Astrocyte of the spinal cord (primary cell): ENCODE measurements around the gene ABCE1.

Experiments used
- DNase-seq: peaks from one replicate; pipeline ENCODE4 v3.0.0; 2011; ENCODE audit warnings: low read depth, low spot score
- H3K4me3 ChIP-seq: 2 replicates; pipeline ENCODE4 v1.5.1; 2011; ENCODE audit warnings: low read depth, mild to moderate bottlenecking, low read length, moderate library complexity
- in situ Hi-C: cut with HindIII; loops from 2 replicates; pipeline ENCODE4 v1.10.0; 2017; ENCODE audit warnings: low sequenced_read_pairs
- TF ChIP-seq, protein P1 (sequence below): IDR thresholded peaks from 2 replicates; pipeline ENCODE4 v1.5.1; 2012; ENCODE audit warnings: low read depth, mild to moderate bottlenecking, low read length, inconsistent platforms

The ABCE1 gene

GRCh38 chr4:145178740-145179280 lies 80.7 kb downstream of the ABCE1 start:
- H3K4me3 ChIP-seq: peak overlapping the region; percentile 79
- TF ChIP-seq, protein P1, sequence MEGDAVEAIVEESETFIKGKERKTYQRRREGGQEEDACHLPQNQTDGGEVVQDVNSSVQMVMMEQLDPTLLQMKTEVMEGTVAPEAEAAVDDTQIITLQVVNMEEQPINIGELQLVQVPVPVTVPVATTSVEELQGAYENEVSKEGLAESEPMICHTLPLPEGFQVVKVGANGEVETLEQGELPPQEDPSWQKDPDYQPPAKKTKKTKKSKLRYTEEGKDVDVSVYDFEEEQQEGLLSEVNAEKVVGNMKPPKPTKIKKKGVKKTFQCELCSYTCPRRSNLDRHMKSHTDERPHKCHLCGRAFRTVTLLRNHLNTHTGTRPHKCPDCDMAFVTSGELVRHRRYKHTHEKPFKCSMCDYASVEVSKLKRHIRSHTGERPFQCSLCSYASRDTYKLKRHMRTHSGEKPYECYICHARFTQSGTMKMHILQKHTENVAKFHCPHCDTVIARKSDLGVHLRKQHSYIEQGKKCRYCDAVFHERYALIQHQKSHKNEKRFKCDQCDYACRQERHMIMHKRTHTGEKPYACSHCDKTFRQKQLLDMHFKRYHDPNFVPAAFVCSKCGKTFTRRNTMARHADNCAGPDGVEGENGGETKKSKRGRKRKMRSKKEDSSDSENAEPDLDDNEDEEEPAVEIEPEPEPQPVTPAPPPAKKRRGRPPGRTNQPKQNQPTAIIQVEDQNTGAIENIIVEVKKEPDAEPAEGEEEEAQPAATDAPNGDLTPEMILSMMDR: no peak
- no peak for DNase-seq
- in situ Hi-C loops: no loop called here
